ENCODE data around the gene USP7.

USP7 gene

GRCh38 chr16:8861563-8862308 lies 102.0 kb downstream of the USP7 start:
- DNase-seq (ENCODE audit: low read depth): no peak

GRCh38 chr16:8859913-8860881 lies 103.5 kb downstream of the USP7 start:
- DNase-seq (ENCODE audit: low read depth): no peak

- no peak for DNase-seq (ENCODE audit: low read depth)
These were observed 104.5 kb downstream of the USP7 start for GRCh38 chr16:8858994-8859912.

GRCh38 chr16:8855972-8856371 lies 107.7 kb downstream of the USP7 start:
- DNase-seq (ENCODE audit: low read depth): no peak

GRCh38 chr16:8855051-8855786 lies 108.5 kb downstream of the USP7 start:
- DNase-seq (ENCODE audit: low read depth): no peak

GRCh38 chr16:8854298-8854948 lies 109.3 kb downstream of the USP7 start:
- DNase-seq (ENCODE audit: low read depth): no peak

GRCh38 chr16:8853611-8854010 lies 110.1 kb downstream of the USP7 start:
- DNase-seq (ENCODE audit: low read depth): no peak

- no peak for DNase-seq (ENCODE audit: low read depth)
These were observed 110.6 kb downstream of the USP7 start for GRCh38 chr16:8853150-8853549.

- no peak for DNase-seq (ENCODE audit: low read depth)
These were observed 111.2 kb downstream of the USP7 start for GRCh38 chr16:8852534-8852933.

- no peak for DNase-seq (ENCODE audit: low read depth)
These were observed 111.8 kb downstream of the USP7 start for GRCh38 chr16:8851761-8852403.

- no peak for DNase-seq (ENCODE audit: low read depth)
These were observed 113.3 kb downstream of the USP7 start for GRCh38 chr16:8850279-8850885.

- no peak for DNase-seq (ENCODE audit: low read depth)
These were observed 114.2 kb downstream of the USP7 start for GRCh38 chr16:8849411-8850011.

GRCh38 chr16:8848939-8849391 lies 114.7 kb downstream of the USP7 start:
- DNase-seq (ENCODE audit: low read depth): no peak

GRCh38 chr16:8848231-8848938 lies 115.3 kb downstream of the USP7 start:
- no peak for DNase-seq (ENCODE audit: low read depth)

GRCh38 chr16:8847623-8848022 lies 116.1 kb downstream of the USP7 start:
- no peak for DNase-seq (ENCODE audit: low read depth)

GRCh38 chr16:8847145-8847544 lies 116.6 kb downstream of the USP7 start:
- no peak for DNase-seq (ENCODE audit: low read depth)

- no peak for DNase-seq (ENCODE audit: low read depth)
These were observed 117.2 kb downstream of the USP7 start for GRCh38 chr16:8846401-8846932.

GRCh38 chr16:8845699-8846298 lies 117.9 kb downstream of the USP7 start:
- no peak for DNase-seq (ENCODE audit: low read depth)

Data from activated gamma-delta T cell treated with anti-CD3 and anti-CD28 coated beads, Interleukin-2, amount 50 U/mL, for 16 hours (primary cell).